Stimulated activated CD8-positive, alpha-beta memory T cell treated with anti-CD3 and anti-CD28 coated beads, Interleukin-15, amount 100 ng/mL, for 24 hours (primary cell): Measurements from ENCODE around the gene GPR85.
"Not testable (repeated sequence)": the region's sequence is repeated elsewhere in the genome, so short reads cannot be mapped to it uniquely, and the experiment has no call there.

Source experiments
- DNase-seq: peaks from one replicate; pipeline ENCODE4 v3.0.0-alpha.2; 2020; ENCODE audit warnings: low read depth

The GPR85 gene

DNA sequence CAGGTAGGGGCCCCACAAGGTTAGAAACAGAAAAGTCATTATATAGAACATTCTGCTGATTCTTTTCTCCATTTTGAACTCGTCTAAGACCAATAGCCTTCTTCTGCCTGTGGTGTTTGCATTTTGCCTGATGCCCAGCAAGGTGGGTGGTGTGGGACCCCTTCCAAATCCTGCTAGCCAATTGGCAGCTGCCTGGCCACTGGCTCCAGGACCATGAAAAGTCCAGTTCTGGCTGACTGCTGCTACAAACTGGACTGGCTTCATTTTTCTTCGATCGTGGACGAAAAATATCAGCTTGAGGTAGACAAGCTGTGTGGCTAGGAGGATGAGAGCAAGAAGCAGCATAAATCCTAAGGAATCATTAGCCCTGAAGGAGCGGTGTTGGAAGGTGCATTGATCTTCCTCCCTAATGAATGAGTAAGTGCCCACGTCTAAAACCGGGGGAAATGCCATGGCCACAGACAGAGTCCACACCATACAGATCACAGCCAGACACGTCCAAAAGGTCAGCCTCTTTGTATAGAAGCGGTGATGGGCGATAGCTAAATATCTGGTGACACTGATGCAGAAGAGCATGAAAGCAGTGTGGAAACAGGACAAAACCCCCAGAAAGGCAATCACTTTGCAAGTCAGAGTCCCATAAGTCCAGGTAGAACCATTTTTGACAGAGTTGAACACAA is 2.7 kb downstream of the GPR85 start:
- DNase-seq = no peak

DNA sequence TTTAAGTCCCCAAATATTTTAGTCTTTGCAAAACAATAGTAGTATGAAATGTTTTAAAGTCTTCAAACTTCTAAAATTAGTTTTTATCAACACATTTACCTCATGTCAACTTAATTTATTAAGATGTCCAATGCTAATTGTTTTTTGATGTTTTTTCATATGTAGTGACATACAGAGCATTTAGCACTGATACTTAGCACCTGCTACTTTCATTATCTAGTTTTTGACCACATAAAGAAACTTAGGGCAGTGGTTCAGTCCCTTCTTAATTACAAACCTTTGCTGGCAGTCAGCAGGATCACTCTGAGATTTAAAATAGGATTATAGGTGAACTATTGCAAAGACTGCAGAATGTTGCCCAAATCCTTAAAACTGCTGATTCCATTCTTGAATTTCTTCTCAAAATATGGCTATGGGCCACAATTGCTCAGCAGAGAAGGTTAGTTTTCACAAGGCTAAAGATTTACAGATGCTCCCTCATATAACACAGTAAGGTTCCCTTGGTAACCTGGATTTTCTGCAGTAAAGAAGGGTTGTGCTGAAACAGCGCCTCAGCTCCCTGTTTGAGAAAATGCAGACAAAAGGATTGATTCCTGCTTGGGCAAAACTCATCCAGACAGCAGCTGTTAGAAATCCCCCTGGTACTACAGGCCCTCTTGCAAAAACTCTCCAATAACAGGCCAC is 3.4 kb downstream of the GPR85 start:
- no peak for DNase-seq

DNA sequence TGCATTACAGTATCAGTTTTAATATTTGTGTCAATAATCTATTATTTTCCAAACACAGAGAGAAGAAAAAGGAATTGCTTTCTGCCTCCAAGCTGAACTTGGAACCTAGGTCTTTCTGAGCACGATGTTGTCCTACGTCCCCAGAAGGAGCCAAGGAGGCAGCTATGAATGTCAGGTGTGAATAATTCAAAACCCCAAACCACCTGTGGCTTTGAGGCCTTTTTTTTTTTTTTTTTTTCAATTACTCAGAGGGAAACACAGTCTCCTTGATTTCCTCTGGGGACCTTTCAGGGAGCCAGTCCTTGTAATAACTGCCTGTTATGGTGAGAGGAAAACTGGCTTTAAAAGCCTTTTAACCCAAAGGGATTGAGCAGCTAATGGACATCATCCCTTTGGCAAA is 8.3 kb downstream of the GPR85 start:
- DNase-seq = no peak

DNA sequence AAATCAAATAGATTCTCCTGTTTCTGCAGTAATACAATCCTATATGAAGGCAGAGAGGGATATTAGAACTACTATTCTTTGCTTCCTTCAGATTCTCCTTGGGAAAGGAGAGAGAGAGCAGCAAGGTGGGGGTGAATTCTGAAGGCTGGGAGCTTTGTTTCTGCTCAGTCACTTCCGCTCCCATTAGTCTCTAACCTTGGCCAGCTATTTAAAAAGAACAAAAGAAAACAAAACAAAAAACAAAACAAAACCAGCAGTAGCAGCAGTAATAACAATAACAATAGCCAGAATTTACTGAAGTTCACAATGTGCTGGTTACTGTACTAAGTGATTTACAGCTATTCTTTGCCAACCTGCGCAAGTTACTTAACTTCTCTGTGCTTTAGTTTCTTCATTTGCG is 9.9 kb downstream of the GPR85 start:
- DNase-seq = no peak

DNA sequence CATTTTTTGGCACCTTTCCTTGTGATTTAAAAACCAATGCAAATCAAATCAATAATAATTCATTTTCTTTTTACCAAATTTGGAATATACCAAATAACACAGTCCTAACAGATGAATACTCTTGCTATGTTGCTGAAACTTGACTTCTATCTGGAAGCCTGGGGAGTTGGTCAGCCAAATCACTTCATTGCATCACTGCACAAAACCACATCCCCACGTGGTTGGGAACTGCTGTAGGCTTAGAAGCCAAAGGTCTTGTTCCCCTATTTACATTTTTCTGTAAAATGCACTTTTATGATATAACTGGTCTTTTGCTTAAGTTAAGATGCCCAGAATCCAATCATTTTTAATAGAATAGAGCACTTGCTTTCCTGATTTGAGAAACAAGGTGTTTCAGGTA is 15.2 kb downstream of the GPR85 start:
- DNase-seq = no peak

DNA sequence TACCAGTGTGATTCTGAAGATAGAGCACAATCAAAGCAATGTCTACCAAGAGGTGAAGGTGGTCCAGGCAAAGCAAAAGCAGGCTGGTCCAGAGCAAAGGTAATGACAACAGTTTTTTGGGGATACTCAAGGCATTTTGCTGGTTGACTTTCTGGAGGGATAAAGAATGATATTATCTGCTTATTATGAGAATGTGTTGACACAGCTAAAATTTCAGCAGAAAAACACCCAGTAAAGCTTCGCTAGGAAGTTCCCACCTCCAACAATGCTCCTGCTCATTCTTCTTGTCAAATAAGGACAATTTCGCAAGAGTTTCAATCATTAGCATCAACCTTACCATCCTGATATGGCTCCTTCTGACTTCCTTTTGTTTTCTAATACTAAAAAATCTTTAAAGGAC is 24.1 kb downstream of the GPR85 start:
- no peak for DNase-seq

DNA sequence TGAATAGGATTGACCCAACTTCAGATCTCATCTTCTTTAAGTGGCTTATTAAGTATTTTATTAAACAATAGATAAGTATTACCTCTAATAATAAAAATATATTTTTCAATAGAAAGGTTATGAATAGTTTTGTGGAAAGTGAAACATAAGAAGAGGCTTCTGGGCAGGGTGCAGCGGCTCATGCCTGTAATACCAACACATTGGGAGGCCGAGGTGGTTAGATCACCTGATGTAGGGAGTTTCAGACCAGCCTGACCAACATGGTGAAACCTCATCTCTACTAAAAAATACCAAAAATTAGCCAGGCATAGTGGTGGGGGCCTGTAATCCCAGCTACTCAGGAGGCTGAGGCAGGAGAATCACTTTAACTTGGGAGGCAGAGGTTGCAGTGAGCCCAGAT is 26.5 kb downstream of the GPR85 start:
- DNase-seq = no peak

DNA sequence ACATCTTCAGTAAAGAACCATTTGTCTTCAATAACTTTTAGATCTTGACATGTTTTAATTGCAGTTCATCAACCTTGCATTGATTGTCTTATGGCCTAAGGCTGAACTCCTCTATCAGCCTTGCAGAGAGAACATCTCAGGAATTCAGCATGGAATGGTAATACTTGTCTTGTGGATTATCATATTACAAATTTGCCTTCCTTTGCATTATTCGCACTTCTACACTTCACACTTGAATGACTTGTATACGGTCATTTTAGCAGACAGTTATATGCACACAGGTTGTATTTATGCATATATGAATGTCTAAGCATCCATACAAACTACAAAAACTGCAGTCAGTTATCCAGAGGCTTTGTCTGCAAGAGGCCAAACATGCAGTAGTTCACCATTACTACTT is 31.7 kb downstream of the GPR85 start:
- no peak for DNase-seq

DNA sequence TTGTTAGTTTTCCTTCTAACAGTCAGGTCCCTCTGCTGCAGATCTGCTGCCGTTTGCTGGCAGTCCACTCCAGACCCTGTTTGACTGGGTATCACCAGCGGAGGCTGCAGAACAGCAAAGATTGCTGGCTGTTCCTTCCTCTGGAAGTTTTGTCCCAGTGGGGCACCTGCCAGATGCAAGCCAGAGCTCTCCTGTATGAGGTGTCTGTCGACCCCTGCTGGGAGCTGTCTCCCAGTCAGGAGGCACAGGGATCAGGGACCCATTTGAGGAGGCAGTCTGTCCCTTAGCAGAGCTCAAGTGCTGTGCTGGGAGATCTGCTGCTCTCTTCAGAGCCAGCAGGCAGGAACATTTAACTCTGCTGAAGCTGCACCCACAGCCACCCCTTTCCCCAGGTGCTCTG is 32.4 kb downstream of the GPR85 start:
- not testable (repeated sequence) for DNase-seq

DNA sequence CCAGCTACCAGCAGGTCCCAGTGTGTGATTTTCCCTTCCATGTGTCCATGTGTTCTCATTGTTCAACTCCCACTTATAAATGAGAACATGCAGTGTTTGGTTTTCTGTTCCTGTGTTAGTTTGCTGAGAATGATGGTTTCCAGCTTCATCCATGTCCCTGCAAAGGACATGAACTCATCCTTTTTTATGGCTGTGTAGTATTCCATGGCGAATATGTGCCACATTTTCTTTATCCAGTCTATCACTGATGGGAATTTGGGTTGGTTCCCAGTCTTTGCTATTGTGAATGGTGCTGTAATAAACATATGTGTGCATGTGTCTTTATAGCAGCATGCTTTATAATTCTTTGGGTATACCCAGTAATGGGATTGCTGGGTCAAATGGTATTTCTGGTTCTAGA is 37.4 kb downstream of the GPR85 start:
- DNase-seq = not testable (repeated sequence)

DNA sequence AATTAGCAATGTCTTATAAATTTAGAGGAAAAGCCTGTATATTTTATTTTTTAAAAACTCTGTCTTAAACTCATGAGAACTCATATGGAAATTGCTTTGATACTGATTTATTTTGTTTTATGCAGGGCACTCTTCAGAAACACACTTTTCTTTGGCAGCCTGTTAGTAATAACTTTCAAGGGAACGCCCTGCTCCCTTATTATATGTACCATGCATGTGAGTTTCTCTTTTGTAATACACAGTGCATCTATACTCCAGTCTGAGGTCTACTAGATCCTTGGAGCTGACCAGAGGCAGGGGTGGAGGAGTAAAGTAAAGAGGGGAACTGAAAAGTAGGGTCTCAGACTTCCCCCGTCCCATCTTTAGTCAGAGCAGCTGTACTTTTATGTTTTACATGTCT is 40.2 kb downstream of the GPR85 start:
- no peak for DNase-seq

DNA sequence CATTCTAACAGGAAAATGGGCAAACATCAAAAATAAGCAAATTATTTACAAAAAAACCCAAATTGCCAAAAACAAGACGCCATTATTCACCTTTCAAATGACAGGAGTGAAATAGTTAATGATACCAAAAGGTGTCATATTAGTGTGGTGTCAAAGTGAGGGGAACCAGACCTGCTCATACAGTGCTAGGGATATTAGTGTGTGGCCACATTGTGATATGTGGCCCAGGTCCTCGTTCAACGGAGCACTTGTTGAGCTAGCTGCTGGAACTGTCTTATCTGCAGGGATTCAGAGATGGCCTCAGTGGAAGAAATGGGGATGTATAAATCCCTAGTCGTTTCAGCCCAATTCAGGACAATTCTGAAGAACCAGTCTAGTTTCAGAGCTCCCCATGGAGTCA is 41.2 kb downstream of the GPR85 start:
- no peak for DNase-seq

DNA sequence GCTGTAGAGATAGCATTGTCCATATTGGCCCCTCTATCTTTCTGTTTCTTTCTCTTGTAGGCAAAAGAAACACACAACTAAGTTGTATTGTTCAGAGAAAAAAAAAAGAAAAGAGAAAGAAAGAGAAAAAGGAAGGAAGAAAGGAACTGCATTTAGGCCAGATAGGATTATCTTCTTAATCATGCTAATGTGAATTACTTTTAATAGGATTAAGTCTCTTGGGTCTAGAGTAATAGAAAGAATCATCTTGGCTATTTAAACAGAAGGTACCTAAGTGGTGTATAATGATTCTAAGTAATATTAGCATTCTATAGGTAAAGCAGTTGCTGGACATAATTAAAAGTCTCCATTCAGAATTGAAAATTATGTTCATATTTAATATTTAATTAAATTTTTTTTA is 42.2 kb downstream of the GPR85 start:
- DNase-seq = no peak

DNA sequence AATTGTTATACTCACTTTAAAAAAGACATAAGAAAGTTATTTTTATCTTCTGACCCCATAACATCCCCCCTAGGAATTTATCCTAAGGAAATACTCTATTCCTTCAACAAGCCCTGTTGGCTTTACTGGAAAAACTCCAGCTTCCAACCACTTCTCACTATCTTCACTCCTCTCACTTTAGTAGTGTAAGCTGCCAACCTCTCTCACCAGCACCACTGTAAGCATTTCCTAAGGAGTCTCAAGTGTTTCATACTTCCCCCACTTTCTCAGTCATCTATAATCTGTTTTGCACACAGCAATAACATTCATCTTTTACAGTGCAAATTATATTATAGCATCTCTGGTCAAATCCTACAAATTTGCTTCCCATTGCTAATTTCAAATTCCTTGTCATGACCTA is 45.8 kb downstream of the GPR85 start:
- DNase-seq = no peak

DNA sequence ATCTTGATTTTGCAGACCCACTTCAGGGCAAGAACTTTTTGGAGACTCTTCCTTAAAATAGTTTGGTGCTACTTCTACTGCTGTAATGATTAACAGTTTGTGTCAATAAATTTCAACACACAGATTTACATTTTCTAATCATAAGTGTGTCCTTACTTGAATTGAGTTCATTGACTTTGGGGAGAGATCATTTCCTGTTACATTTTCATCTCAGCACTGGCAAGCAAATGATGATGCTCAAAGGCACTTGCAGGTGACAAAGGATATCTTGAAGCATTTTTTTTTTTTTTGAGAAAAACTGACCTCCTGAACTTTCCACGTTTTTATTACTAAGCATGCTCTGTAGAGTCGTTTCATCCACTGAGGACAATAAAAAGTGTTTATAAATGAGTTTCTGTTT is 52.7 kb downstream of the GPR85 start:
- DNase-seq = no peak
